HUDEP-2 (cell line): ENCODE results near the gene KHDRBS2.

Experiments used
- DNase-seq, 76 experiments: peaks; one replicate each; lab custom pipeline; 2025; ENCODE audit not compliant: unreplicated experiment in 76 of 76; lab: John Stamatoyannopoulos, UW

The KHDRBS2 gene

DNA sequence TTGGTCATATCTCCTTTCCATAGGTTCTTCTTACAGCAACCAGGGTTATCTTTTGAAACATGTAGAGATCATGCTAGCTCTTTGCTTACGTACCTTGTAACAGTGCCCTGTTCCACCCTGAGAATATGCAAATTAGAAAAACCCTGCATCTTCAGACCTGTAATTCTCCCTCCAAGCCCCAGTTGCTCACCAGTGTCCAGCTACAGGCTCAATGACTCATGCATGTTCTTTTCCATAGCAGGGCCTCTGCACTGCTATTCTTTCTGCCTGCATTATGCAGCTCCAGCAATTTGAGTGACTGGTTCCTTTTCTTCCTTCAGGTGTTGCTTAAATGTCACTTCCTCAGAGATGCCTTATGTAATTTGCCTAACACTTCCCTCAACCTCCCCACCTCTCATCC is 636.2 kb downstream of the KHDRBS2 start:
- no peak for DNase-seq

DNA sequence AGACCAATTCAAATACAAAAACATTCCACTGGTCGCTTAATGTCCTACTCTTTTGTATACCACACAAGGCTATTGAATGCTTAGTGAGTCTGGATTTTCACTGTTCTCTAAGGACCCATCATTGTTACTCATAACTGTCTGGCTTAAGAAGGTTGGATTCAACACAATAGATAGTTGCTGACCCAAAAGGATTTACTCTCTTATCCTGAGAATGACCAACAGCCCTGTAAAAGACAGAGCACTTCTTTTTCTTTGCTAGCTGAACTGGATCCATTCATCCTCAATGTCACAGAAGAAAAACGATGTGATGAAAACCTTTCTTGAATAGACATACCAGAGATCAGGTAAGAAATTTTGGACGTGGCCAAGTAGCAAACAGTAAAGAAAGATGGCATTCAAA is 645.6 kb downstream of the KHDRBS2 start:
- DNase-seq, result no peak
